ENCODE data around the gene APOB. TPM values are rescaled to one million over a fixed set of nuclear protein-coding genes. Genes with fewer than 3 reads are reported as not detected.

Gene APOB
- polyA plus RNA-seq, 4 donors, result 14.1 to 1,089 (median 138) TPM

GRCh38 chr2:21001225-21001946 is 42.5 kb downstream of the APOB start:
- Histone ChIP-seq H3K4me3 (ENCODE audit: low read depth in 1 of 3, low read length in 3 of 3) (no peak overlapping the region), H3K4me1 (ENCODE audit: control insufficient read depth in 3 of 3, insufficient read depth in 2 of 3, low read depth in 1 of 3, low read length in 2 of 3) (no peaks in the 10 kb centered on the region), H3K27ac (ENCODE audit: low read depth in 1 of 3, low read length in 2 of 3) (no peak overlapping the region), H3K9me3 (ENCODE audit: control insufficient read depth in 2 of 2, insufficient read depth in 1 of 2, low read depth in 1 of 2, low read length in 1 of 2) (peaks cover 0 to 24% of the 10 kb centered on the region in 2 donors), H3K36me3 (ENCODE audit: control insufficient read depth in 3 of 3, insufficient read depth in 2 of 3, low read depth in 1 of 3, low read length in 3 of 3) (peaks cover 0 to 17% (median 14%) of the 10 kb centered on the region in 3 donors), H3K27me3 (ENCODE audit: control insufficient read depth in 3 of 3, insufficient read depth in 3 of 3, low read length in 3 of 3) (peaks cover 0 to 4% (median 0%) of the 10 kb centered on the region in 3 donors)
- 90 to 93% (median 92%) methylated on average over 4 of the region's 4 CpGs for WGBS, 3 donors
- no peak for FAIRE-seq
- DNase-seq, result no peak

GRCh38 chr2:20999906-21000645 is 43.8 kb downstream of the APOB start:
- Histone ChIP-seq H3K36me3 (ENCODE audit: control insufficient read depth in 3 of 3, insufficient read depth in 2 of 3, low read depth in 1 of 3, low read length in 3 of 3) (peaks cover 0 to 15% (median 14%) of the 10 kb centered on the region in 3 donors), H3K4me1 (ENCODE audit: control insufficient read depth in 3 of 3, insufficient read depth in 2 of 3, low read depth in 1 of 3, low read length in 2 of 3) (no peaks in the 10 kb centered on the region), H3K27me3 (ENCODE audit: control insufficient read depth in 3 of 3, insufficient read depth in 3 of 3, low read length in 3 of 3) (no peaks in the 10 kb centered on the region), H3K9me3 (ENCODE audit: control insufficient read depth in 2 of 2, insufficient read depth in 1 of 2, low read depth in 1 of 2, low read length in 1 of 2) (peaks cover 0 to 11% of the 10 kb centered on the region in 2 donors), H3K4me3 (ENCODE audit: low read depth in 1 of 3, low read length in 3 of 3) (no peak overlapping the region), H3K27ac (ENCODE audit: low read depth in 1 of 3, low read length in 2 of 3) (no peak overlapping the region)
- FAIRE-seq, result no peak
- WGBS, 3 donors, result 80 to 90% (median 85%) methylated on average over 4 of the region's 4 CpGs
- DNase-seq, result peak in 1 of 2 donors; percentile 21

GRCh38 chr2:20998972-20999905 is 44.6 kb downstream of the APOB start:
- Histone ChIP-seq H3K4me3 (ENCODE audit: low read depth in 1 of 3, low read length in 3 of 3) (no peak overlapping the region), H3K27me3 (ENCODE audit: control insufficient read depth in 3 of 3, insufficient read depth in 3 of 3, low read length in 3 of 3) (no peaks in the 10 kb centered on the region), H3K36me3 (ENCODE audit: control insufficient read depth in 3 of 3, insufficient read depth in 2 of 3, low read depth in 1 of 3, low read length in 3 of 3) (peaks cover 0 to 14% (median 11%) of the 10 kb centered on the region in 3 donors), H3K27ac (ENCODE audit: low read depth in 1 of 3, low read length in 2 of 3) (no peak overlapping the region), H3K9me3 (ENCODE audit: control insufficient read depth in 2 of 2, insufficient read depth in 1 of 2, low read depth in 1 of 2, low read length in 1 of 2) (peaks cover 0 to 8% of the 10 kb centered on the region in 2 donors), H3K4me1 (ENCODE audit: control insufficient read depth in 3 of 3, insufficient read depth in 2 of 3, low read depth in 1 of 3, low read length in 2 of 3) (no peaks in the 10 kb centered on the region)
- DNase-seq (no peak), FAIRE-seq (no peak)
- WGBS, 3 donors, result 81 to 87% (median 85%) methylated on average over 5 of the region's 5 CpGs

GRCh38 chr2:20997953-20998722 is 45.7 kb downstream of the APOB start:
- Histone ChIP-seq H3K4me3 (ENCODE audit: low read depth in 1 of 3, low read length in 3 of 3) (no peak overlapping the region), H3K9me3 (ENCODE audit: control insufficient read depth in 2 of 2, insufficient read depth in 1 of 2, low read depth in 1 of 2, low read length in 1 of 2) (peaks cover 0 to 5% of the 10 kb centered on the region in 2 donors), H3K4me1 (ENCODE audit: control insufficient read depth in 3 of 3, insufficient read depth in 2 of 3, low read depth in 1 of 3, low read length in 2 of 3) (no peaks in the 10 kb centered on the region), H3K27me3 (ENCODE audit: control insufficient read depth in 3 of 3, insufficient read depth in 3 of 3, low read length in 3 of 3) (no peaks in the 10 kb centered on the region), H3K27ac (ENCODE audit: low read depth in 1 of 3, low read length in 2 of 3) (no peak overlapping the region), H3K36me3 (ENCODE audit: control insufficient read depth in 3 of 3, insufficient read depth in 2 of 3, low read depth in 1 of 3, low read length in 3 of 3) (peaks cover 0 to 9% (median 3%) of the 10 kb centered on the region in 3 donors)
- 71 to 78% (median 74%) methylated on average over 7 of the region's 7 CpGs for WGBS, 3 donors
- DNase-seq, result no peak
- no peak for FAIRE-seq

- FAIRE-seq (no peak), DNase-seq (no peak)
- Histone ChIP-seq H3K4me3 (ENCODE audit: low read depth in 1 of 3, low read length in 3 of 3) (no peak overlapping the region), H3K36me3 (ENCODE audit: control insufficient read depth in 3 of 3, insufficient read depth in 2 of 3, low read depth in 1 of 3, low read length in 3 of 3) (no peaks in the 10 kb centered on the region), H3K9me3 (ENCODE audit: control insufficient read depth in 2 of 2, insufficient read depth in 1 of 2, low read depth in 1 of 2, low read length in 1 of 2) (no peaks in the 10 kb centered on the region), H3K4me1 (ENCODE audit: control insufficient read depth in 3 of 3, insufficient read depth in 2 of 3, low read depth in 1 of 3, low read length in 2 of 3) (no peaks in the 10 kb centered on the region), H3K27me3 (ENCODE audit: control insufficient read depth in 3 of 3, insufficient read depth in 3 of 3, low read length in 3 of 3) (peaks cover 0 to 3% (median 0%) of the 10 kb centered on the region in 3 donors), H3K27ac (ENCODE audit: low read depth in 1 of 3, low read length in 2 of 3) (no peak overlapping the region)
- 64 to 75% (median 65%) methylated on average over 5 of the region's 5 CpGs for WGBS, 3 donors
Observed at GRCh38 chr2:20994130-20994529, 49.7 kb downstream of the APOB start.

- Histone ChIP-seq H3K9me3 (ENCODE audit: control insufficient read depth in 2 of 2, insufficient read depth in 1 of 2, low read depth in 1 of 2, low read length in 1 of 2) (no peaks in the 10 kb centered on the region), H3K27me3 (ENCODE audit: control insufficient read depth in 3 of 3, insufficient read depth in 3 of 3, low read length in 3 of 3) (peaks cover 0 to 5% (median 0%) of the 10 kb centered on the region in 3 donors), H3K4me1 (ENCODE audit: control insufficient read depth in 3 of 3, insufficient read depth in 2 of 3, low read depth in 1 of 3, low read length in 2 of 3) (no peaks in the 10 kb centered on the region), H3K27ac (ENCODE audit: low read depth in 1 of 3, low read length in 2 of 3) (no peak overlapping the region), H3K4me3 (ENCODE audit: low read depth in 1 of 3, low read length in 3 of 3) (no peak overlapping the region), H3K36me3 (ENCODE audit: control insufficient read depth in 3 of 3, insufficient read depth in 2 of 3, low read depth in 1 of 3, low read length in 3 of 3) (no peaks in the 10 kb centered on the region)
- 70 to 73% (median 72%) methylated on average over 8 of the region's 8 CpGs for WGBS, 3 donors
- DNase-seq (no peak), FAIRE-seq (no peak)
Observed at GRCh38 chr2:20992201-20992711, 51.6 kb downstream of the APOB start.

- Histone ChIP-seq H3K9me3 (ENCODE audit: control insufficient read depth in 2 of 2, insufficient read depth in 1 of 2, low read depth in 1 of 2, low read length in 1 of 2) (no peaks in the 10 kb centered on the region), H3K27ac (ENCODE audit: low read depth in 1 of 3, low read length in 2 of 3) (no peak overlapping the region), H3K4me3 (ENCODE audit: low read depth in 1 of 3, low read length in 3 of 3) (no peak overlapping the region), H3K36me3 (ENCODE audit: control insufficient read depth in 3 of 3, insufficient read depth in 2 of 3, low read depth in 1 of 3, low read length in 3 of 3) (no peaks in the 10 kb centered on the region), H3K4me1 (ENCODE audit: control insufficient read depth in 3 of 3, insufficient read depth in 2 of 3, low read depth in 1 of 3, low read length in 2 of 3) (no peaks in the 10 kb centered on the region), H3K27me3 (ENCODE audit: control insufficient read depth in 3 of 3, insufficient read depth in 3 of 3, low read length in 3 of 3) (peaks cover 0 to 5% (median 4%) of the 10 kb centered on the region in 3 donors)
- WGBS, 3 donors, result 73 to 79% (median 73%) methylated on average over 20 of the region's 20 CpGs
- FAIRE-seq (no peak), DNase-seq (no peak)
Observed at GRCh38 chr2:20990442-20991430, 53.1 kb downstream of the APOB start.
